ENCODE data around the gene FKBP2. TPM values are rescaled to one million over a fixed set of nuclear protein-coding genes. Genes with fewer than 3 reads are reported as not detected.

The FKBP2 gene
- total RNA-seq, 1 experiment from 2014 or later: 87.4 TPM

GRCh38 chr11:64241241-64241490 is 271 bp downstream of the FKBP2 start:
- TF ChIP-seq CTCF (IDR thresholded peaks at IDR 0.05; ENCODE audit: unreplicated experiment): no peak

GRCh38 chr11:64241491-64242374 is 838 bp downstream of the FKBP2 start:
- intact Hi-C loops (cut with micrococcal nuclease; ENCODE audit: unreplicated experiment): loop anchor here (10.0 kb wide), 1 partner anchor 63 kb away; the partner anchor contains the start of genes CATSPERZ and ESRRA
- CTCF ChIA-PET: interaction anchor here (1.1 kb wide), 2 partner anchors 10 to 27 kb away, joined by 3 to 8 read pairs; partner anchors contain the start of gene PLCB3
- BruUV-seq (replicated peaks): no TSS peak
- H3K9me3 Mint-ChIP-seq (ENCODE audit: low read depth, unreplicated experiment): no peaks in the 10 kb centered on the region
- H3K27ac Mint-ChIP-seq (ENCODE audit: unreplicated experiment): peak overlapping the region; percentile 89
- no peaks in the 10 kb centered on the region for H3K27me3 Mint-ChIP-seq (ENCODE audit: unreplicated experiment)
- peak overlapping the region; percentile 96 for H3K4me3 Mint-ChIP-seq (ENCODE audit: low read depth, unreplicated experiment)
- H3K36me3 Mint-ChIP-seq (ENCODE audit: insufficient read depth, unreplicated experiment): peaks cover 95% of the 10 kb centered on the region
- peak; percentile 100 for DNase-seq
- H3K4me1 Mint-ChIP-seq (ENCODE audit: low read depth, unreplicated experiment): peaks cover 39% of the 10 kb centered on the region
- TF ChIP-seq CTCF (IDR thresholded peaks at IDR 0.05; ENCODE audit: unreplicated experiment): peak; percentile 12

More at GRCh38 chr11:64241241-64241490, 271 bp downstream of the FKBP2 start:
- CTCF ChIA-PET: interaction anchor here (1.1 kb wide), 2 partner anchors 11 to 28 kb away, joined by 3 to 8 read pairs; partner anchors contain the start of gene PLCB3
- H3K4me3 Mint-ChIP-seq (ENCODE audit: low read depth, unreplicated experiment): peak overlapping the region; percentile 96
- no peak for DNase-seq
- no peaks in the 10 kb centered on the region for H3K9me3 Mint-ChIP-seq (ENCODE audit: low read depth, unreplicated experiment)
- no peaks in the 10 kb centered on the region for H3K27me3 Mint-ChIP-seq (ENCODE audit: unreplicated experiment)
- H3K27ac Mint-ChIP-seq (ENCODE audit: unreplicated experiment): peak overlapping the region; percentile 89
- peaks cover 42% of the 10 kb centered on the region for H3K4me1 Mint-ChIP-seq (ENCODE audit: low read depth, unreplicated experiment)
- BruUV-seq (replicated peaks): no TSS peak
- intact Hi-C loops (cut with micrococcal nuclease; ENCODE audit: unreplicated experiment): loop anchor here (10.0 kb wide), 1 partner anchor 64 kb away; the partner anchor contains the start of genes CATSPERZ and ESRRA
- peaks cover 95% of the 10 kb centered on the region for H3K36me3 Mint-ChIP-seq (ENCODE audit: insufficient read depth, unreplicated experiment)

DNA sequence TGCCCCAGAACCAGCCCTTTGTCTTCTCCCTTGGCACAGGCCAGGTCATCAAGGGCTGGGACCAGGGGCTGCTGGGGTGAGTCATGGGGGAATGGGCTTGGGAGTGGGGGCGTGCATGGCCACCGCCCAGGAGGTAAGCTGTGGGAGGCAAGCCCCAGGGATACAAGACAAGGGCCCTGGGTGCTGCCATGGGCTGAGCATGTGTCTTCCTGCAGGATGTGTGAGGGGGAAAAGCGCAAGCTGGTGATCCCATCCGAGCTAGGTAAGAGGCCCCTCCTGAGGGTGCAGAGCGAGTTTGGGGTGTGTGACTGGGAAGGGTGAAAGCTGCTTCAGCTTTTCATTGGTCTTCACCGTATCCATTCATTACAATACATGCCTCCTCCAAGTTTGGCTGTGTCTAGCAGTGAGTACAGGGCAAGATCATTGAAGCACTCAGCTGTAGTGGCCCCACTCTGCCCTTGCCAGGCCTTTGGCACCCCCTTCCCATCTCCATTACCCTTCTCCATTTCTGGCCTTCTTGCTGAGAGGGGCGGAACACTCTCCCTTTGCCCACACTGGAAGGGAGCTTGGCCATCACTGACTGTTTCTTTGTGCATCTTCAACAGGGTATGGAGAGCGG is 2.5 kb downstream of the FKBP2 start:
- BruUV-seq (replicated peaks): TSS peak; percentile 4
- CTCF ChIA-PET: interaction anchor here (0.5 to 1.0 kb wide), 2 partner anchors 39 to 68 kb away, joined by 3 read pairs; no protein-coding TSS in a partner anchor

More for the DNA sequence above, 2.5 kb downstream of the FKBP2 start:
- Mint-ChIP-seq H3K27me3 (ENCODE audit: unreplicated experiment) (no peaks in the 10 kb centered on the region), H3K36me3 (ENCODE audit: insufficient read depth, unreplicated experiment) (peaks cover 95% of the 10 kb centered on the region), H3K27ac (ENCODE audit: unreplicated experiment) (peak overlapping the region; percentile 83), H3K4me1 (ENCODE audit: low read depth, unreplicated experiment) (peaks cover 37% of the 10 kb centered on the region), H3K9me3 (ENCODE audit: low read depth, unreplicated experiment) (no peaks in the 10 kb centered on the region), H3K4me3 (ENCODE audit: low read depth, unreplicated experiment) (peak overlapping the region; percentile 96)
- intact Hi-C loops (cut with micrococcal nuclease; ENCODE audit: unreplicated experiment): loop anchor here (10.0 kb wide), 1 partner anchor 61 kb away; the partner anchor contains the start of genes CATSPERZ and ESRRA
- TF ChIP-seq CTCF (IDR thresholded peaks at IDR 0.05; ENCODE audit: unreplicated experiment): no peak
- no peak for DNase-seq

Data from Calu3 (cell line).